Measurements from ENCODE around the gene CPED1. TPM values are rescaled to one million over a fixed set of nuclear protein-coding genes. Genes with fewer than 3 reads are reported as not detected.

Gene CPED1
- total RNA-seq, 1 donor from 2014 or later: 0.09 TPM

DNA sequence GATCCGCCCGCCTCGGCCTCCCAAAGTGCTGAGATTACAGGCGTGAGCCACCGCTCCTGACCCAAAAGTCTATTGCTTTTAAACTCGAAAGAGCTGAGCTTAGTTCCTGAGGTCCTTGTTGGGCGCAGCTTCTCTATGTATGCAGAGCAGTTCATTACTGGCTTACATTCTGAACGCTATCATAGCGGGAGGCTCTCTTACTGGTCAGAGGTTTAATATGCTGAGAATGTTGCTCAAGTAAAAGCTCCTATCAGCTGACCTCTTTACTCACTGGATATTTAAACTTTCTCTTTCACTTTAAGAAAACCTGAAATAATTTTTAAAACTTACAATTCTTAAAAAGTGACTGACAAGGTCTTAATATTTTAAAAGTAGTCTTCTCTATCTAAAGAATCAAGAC is 179.5 kb downstream of the CPED1 start:
- ChIA-PET POLR2A (interaction anchor here (1.4 kb wide), 2 partner anchors 12 to 30 kb away, joined by 4 read pairs; no protein-coding TSS in a partner anchor), CTCF (no interaction called here)
- ATAC-seq (ENCODE audit: low read depth): no peak
- Mint-ChIP-seq H3K27ac (no peak overlapping the region), H3K36me3 (ENCODE audit: low read depth) (peaks cover 4% of the 10 kb centered on the region), H3K9me3 (no peaks in the 10 kb centered on the region), H3K4me1 (peaks cover 44% of the 10 kb centered on the region), H3K27me3 (no peaks in the 10 kb centered on the region), H3K4me3 (no peak overlapping the region)
- TF ChIP-seq, protein P1, sequence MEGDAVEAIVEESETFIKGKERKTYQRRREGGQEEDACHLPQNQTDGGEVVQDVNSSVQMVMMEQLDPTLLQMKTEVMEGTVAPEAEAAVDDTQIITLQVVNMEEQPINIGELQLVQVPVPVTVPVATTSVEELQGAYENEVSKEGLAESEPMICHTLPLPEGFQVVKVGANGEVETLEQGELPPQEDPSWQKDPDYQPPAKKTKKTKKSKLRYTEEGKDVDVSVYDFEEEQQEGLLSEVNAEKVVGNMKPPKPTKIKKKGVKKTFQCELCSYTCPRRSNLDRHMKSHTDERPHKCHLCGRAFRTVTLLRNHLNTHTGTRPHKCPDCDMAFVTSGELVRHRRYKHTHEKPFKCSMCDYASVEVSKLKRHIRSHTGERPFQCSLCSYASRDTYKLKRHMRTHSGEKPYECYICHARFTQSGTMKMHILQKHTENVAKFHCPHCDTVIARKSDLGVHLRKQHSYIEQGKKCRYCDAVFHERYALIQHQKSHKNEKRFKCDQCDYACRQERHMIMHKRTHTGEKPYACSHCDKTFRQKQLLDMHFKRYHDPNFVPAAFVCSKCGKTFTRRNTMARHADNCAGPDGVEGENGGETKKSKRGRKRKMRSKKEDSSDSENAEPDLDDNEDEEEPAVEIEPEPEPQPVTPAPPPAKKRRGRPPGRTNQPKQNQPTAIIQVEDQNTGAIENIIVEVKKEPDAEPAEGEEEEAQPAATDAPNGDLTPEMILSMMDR (IDR thresholded peaks at IDR 0.05): no peak
- DNase-seq: no peak
- intact Hi-C loops (cut with micrococcal nuclease): no loop called here

DNA sequence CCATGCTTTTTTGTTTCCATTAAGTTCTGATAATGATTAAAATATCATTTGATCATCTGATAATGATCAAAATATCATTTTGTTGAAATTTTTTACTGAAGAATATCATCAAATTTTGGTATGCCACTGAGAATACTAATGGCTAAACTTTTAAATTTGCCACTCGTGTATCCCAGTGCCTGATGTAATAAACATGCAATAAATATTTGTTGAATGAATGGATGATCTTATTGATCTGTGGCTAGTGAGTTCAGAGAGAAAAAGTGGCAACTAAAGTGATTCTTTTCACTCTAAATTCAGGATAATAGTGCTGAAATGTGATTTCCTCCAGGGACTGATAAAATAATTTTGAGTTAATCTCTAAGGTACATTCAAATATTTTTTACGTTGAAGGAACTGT is 181.0 kb downstream of the CPED1 start:
- intact Hi-C loops (cut with micrococcal nuclease): no loop called here
- ATAC-seq (ENCODE audit: low read depth): no peak
- H3K9me3 Mint-ChIP-seq: peaks cover 8% of the 10 kb centered on the region
- ChIA-PET POLR2A (interaction anchor here (1.4 kb wide), 1 partner anchor 31 kb away, joined by 4 read pairs; no protein-coding TSS in a partner anchor), CTCF (interaction anchor here (1.1 kb wide), 1 partner anchor 144 kb away, joined by 3 read pairs; no protein-coding TSS in a partner anchor)
- H3K27me3 Mint-ChIP-seq: no peaks in the 10 kb centered on the region
- no peak overlapping the region for H3K27ac Mint-ChIP-seq
- no peak for DNase-seq
- H3K4me1 Mint-ChIP-seq: peaks cover 43% of the 10 kb centered on the region
- H3K36me3 Mint-ChIP-seq (ENCODE audit: low read depth): peaks cover 4% of the 10 kb centered on the region
- TF ChIP-seq, protein P1 (IDR thresholded peaks at IDR 0.05): no peak
- H3K4me3 Mint-ChIP-seq: no peak overlapping the region

DNA sequence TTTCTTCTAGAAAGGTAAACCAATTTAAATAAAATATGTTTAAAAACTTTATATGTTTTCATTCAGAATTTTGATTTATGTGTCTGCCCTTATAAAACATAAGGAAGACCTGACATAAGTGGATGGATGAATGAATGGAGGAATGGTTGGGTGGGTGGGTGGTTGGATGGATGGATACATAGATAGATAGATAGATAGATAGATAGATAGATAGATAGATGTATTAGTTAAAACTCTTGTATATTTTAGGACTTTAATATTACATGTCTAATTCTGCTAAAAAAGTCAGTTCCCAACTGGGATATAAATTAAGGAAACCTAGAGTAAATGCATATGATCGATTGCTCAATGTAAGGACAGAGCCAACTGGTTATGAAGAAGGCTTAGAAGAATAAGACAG is 184.0 kb downstream of the CPED1 start:
- ATAC-seq (ENCODE audit: low read depth): no peak

DNA sequence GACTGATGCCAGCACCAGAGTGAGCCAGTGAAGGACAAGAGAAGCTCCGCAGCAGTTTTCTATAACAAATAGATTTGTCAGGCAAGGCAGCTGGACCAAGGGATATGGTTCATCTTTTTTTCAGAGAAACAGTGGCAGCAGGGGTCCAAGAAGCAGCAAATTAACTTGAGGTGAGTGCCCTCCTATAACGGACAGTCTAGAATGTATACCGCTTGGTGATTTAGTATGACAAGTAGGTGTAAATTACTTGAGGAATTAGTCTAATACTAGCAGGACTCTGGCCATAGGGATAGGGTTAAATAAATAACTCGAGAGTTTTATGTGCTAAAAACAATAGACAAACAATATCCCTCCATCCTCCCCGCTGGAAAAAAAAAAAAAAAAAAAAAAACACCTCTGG is 187.3 kb downstream of the CPED1 start:
- no peak overlapping the region for H3K4me3 Mint-ChIP-seq
- TF ChIP-seq, protein P1 (IDR thresholded peaks at IDR 0.05): no peak
- no peak for DNase-seq
- no peak for ATAC-seq (ENCODE audit: low read depth)
- intact Hi-C loops (cut with micrococcal nuclease): no loop called here
- CTCF ChIA-PET: interaction anchor here (1.0 kb wide), 1 partner anchor 219 kb away, joined by 3 read pairs; no protein-coding TSS in a partner anchor
- peaks cover 15% of the 10 kb centered on the region for H3K36me3 Mint-ChIP-seq (ENCODE audit: low read depth)
- peaks cover 55% of the 10 kb centered on the region for H3K4me1 Mint-ChIP-seq
- no peak overlapping the region for H3K27ac Mint-ChIP-seq
- POLR2A ChIA-PET: no interaction called here
- H3K27me3 Mint-ChIP-seq: no peaks in the 10 kb centered on the region
- peaks cover 8% of the 10 kb centered on the region for H3K9me3 Mint-ChIP-seq

More for the DNA sequence above, 184.0 kb downstream of the CPED1 start:
- intact Hi-C loops (cut with micrococcal nuclease): no loop called here
- H3K27ac Mint-ChIP-seq: no peak overlapping the region
- ChIA-PET POLR2A (no interaction called here), CTCF (interaction anchor here (0.5 kb wide), 1 partner anchor 209 kb away, joined by 4 read pairs; no protein-coding TSS in a partner anchor)
- no peak overlapping the region for H3K4me3 Mint-ChIP-seq
- no peak for DNase-seq
- TF ChIP-seq, protein P1 (IDR thresholded peaks at IDR 0.05): no peak
- peaks cover 31% of the 10 kb centered on the region for H3K4me1 Mint-ChIP-seq
- no peaks in the 10 kb centered on the region for H3K27me3 Mint-ChIP-seq
- peaks cover 7% of the 10 kb centered on the region for H3K36me3 Mint-ChIP-seq (ENCODE audit: low read depth)
- H3K9me3 Mint-ChIP-seq: peaks cover 8% of the 10 kb centered on the region

DNA sequence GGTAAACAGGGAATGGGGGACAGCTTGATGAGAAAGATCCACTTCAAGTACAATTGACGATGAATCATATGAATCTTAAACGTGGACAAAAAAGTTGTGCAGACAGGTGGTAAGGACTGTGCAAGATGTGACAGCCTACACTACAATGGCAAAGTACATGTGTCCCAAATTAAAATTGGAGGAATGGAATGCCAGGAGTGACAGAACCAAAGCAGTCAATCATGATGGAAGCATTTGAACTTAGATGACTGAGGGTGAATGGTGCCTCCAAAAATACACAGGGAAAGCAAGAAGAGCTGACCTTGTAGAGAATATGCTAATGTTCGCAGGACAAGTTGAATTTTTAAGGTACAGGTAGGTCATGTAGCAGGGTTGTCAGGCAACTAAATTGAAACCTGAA is 189.9 kb downstream of the CPED1 start:
- peak overlapping the region; percentile 91 for H3K27ac Mint-ChIP-seq
- H3K36me3 Mint-ChIP-seq (ENCODE audit: low read depth): peaks cover 15% of the 10 kb centered on the region
- intact Hi-C loops (cut with micrococcal nuclease): no loop called here
- DNase-seq (no peak), ATAC-seq (ENCODE audit: low read depth) (no peak)
- peak overlapping the region; percentile 65 for H3K4me3 Mint-ChIP-seq
- POLR2A ChIA-PET: interaction anchor here (1.0 kb wide), 3 partner anchors 124 to 217 kb away, joined by 3 to 5 read pairs (median 3); no protein-coding TSS in a partner anchor
- CTCF ChIA-PET: no interaction called here
- H3K9me3 Mint-ChIP-seq: peaks cover 5% of the 10 kb centered on the region
- H3K27me3 Mint-ChIP-seq: no peaks in the 10 kb centered on the region
- TF ChIP-seq, protein P1 (IDR thresholded peaks at IDR 0.05): no peak
- H3K4me1 Mint-ChIP-seq: peaks cover 77% of the 10 kb centered on the region
